Keratinocyte (primary cell): ENCODE measurements around the gene CLRN3. TPM values are rescaled to one million over a fixed set of nuclear protein-coding genes. Genes with fewer than 3 reads are reported as not detected.

Experiments used
- DNase-seq: peaks from one replicate; pipeline ENCODE4 v3.0.0-alpha.2; 2011; ENCODE audit warnings: low read depth, missing footprints, low spot score
- FAIRE-seq: peaks from 2 replicates; lab custom pipeline; 2011; peaks lifted over from hg19 to GRCh38; lab: Jason Lieb, UNC
- H2AFZ ChIP-seq: 2 replicates; pipeline ENCODE4 v1.6.0; 2012; ENCODE audit warnings: low read length, control low read depth, inconsistent platforms; ENCODE audit not compliant: control insufficient read depth
- H3K27ac ChIP-seq: 2 replicates; pipeline ENCODE4 v1.5.1; 2011; ENCODE audit warnings: low read length; ENCODE audit not compliant: control insufficient read depth, insufficient read depth
- H3K27me3 ChIP-seq: 3 replicates; pipeline ENCODE4 v1.6.0; 2011; ENCODE audit warnings: low read length; ENCODE audit not compliant: control insufficient read depth, insufficient read depth; ENCODE audit errors: extremely low read depth
- H3K36me3 ChIP-seq, 2 experiments: 2 replicates in 1 of 2; 3 replicates in 1 of 2; pipeline ENCODE4 v1.5.1; 2011; ENCODE audit warnings: low read length in 2 of 2, mild to moderate bottlenecking in 1 of 2; ENCODE audit not compliant: control insufficient read depth in 2 of 2, insufficient read depth in 2 of 2; ENCODE audit errors: extremely low read depth in 1 of 2
- H3K4me1 ChIP-seq: 3 replicates; pipeline ENCODE4 v1.5.1; 2011; ENCODE audit warnings: low read length; ENCODE audit not compliant: control insufficient read depth, insufficient read depth; ENCODE audit errors: extremely low read depth
- H3K4me2 ChIP-seq: 3 replicates; pipeline ENCODE4 v1.6.0; 2011; ENCODE audit warnings: low read depth, low read length; ENCODE audit not compliant: control insufficient read depth, insufficient read depth; ENCODE audit errors: extremely low read depth
- H3K4me3 ChIP-seq, 3 experiments: fragments of 200-600 bp in 1 of 3; sonication (generic) in 1 of 3; 2 replicates in 2 of 3; 3 replicates in 1 of 3; pipeline ENCODE4 v1.5.1; 2011 to 2016; ENCODE audit warnings: low read length in 3 of 3, mild to moderate bottlenecking in 3 of 3, control low read depth in 2 of 3, inconsistent platforms in 1 of 3, low read depth in 1 of 3, mixed read lengths in 1 of 3, mixed run types in 1 of 3, moderate library complexity in 1 of 3; ENCODE audit not compliant: control insufficient read depth in 2 of 3, insufficient read depth in 2 of 3; ENCODE audit errors: extremely low read depth in 1 of 3
- H3K79me2 ChIP-seq: 2 replicates; pipeline ENCODE4 v1.6.0; 2012; ENCODE audit warnings: low read length; ENCODE audit not compliant: control insufficient read depth, insufficient read depth
- H3K9ac ChIP-seq: 3 replicates; pipeline ENCODE4 v1.6.0; 2011; ENCODE audit warnings: low read length; ENCODE audit not compliant: control insufficient read depth, insufficient read depth; ENCODE audit errors: extremely low read depth
- H3K9me1 ChIP-seq: 3 replicates; pipeline ENCODE4 v1.6.0; 2011; ENCODE audit warnings: low read length; ENCODE audit not compliant: control insufficient read depth, insufficient read depth; ENCODE audit errors: extremely low read depth
- H3K9me3 ChIP-seq: 2 replicates; pipeline ENCODE4 v1.5.1; 2012; ENCODE audit warnings: low read depth, low read length; ENCODE audit not compliant: control insufficient read depth
- H4K20me1 ChIP-seq: 3 replicates; pipeline ENCODE4 v1.6.0; 2011; ENCODE audit warnings: low read length; ENCODE audit not compliant: control insufficient read depth, insufficient read depth; ENCODE audit errors: extremely low read depth
- CTCF ChIP-seq, 3 experiments: IDR thresholded peaks in 1 of 3; conservative IDR thresholded peaks in 1 of 3; optimal IDR thresholded peaks in 1 of 3; 2 replicates in 2 of 3; 3 replicates in 1 of 3; pipeline versions ENCODE3 to v1.5.1; 2011; ENCODE audit warnings: low read length in 3 of 3, mild to moderate bottlenecking in 3 of 3, moderate library complexity in 2 of 3, control low read depth in 1 of 3, inconsistent platforms in 1 of 3; ENCODE audit not compliant: insufficient read depth in 2 of 3; ENCODE audit errors: extremely low read depth in 1 of 3
- EZH2 ChIP-seq: IDR thresholded peaks from one replicate; pipeline ENCODE4 v1.6.1; 2012; ENCODE audit warnings: inconsistent platforms, mild to moderate bottlenecking, low read length, moderate library complexity
- dilution Hi-C: fragments of 300-500 bp; cut with MboI; formaldehyde crosslinking; loops from one replicate; pipeline ENCODE4 v1.7.0; 2020; ENCODE audit warnings: low sequenced_read_pairs; ENCODE audit not compliant: extremely low pct_ligation_motif_present
- polyA minus RNA-seq, 3 experiments: library from RNA; depleted of rRNA, polyadenylated mRNA; stranded (reverse); fragments of >200 nt; gene quantifications; 1 replicate in 1 of 3; 2 replicates in 1 of 3; 3 replicates in 1 of 3; pipeline ENCODE4 v1.2.3, GENCODE V29; 2011
- polyA plus RNA-seq, 5 experiments: library from polyadenylated mRNA; depleted of rRNA in 3 of 5; stranded (reverse) in 3 of 5; stranded (forward) in 1 of 5; unstranded in 1 of 5; fragments of >200 nt; gene quantifications; 1 replicate in 1 of 5; 2 replicates in 3 of 5; 3 replicates in 1 of 5; pipeline versions ENCODE4 v1.2.1 to v1.2.3, GENCODE V29; 2011 to 2012; ENCODE audit warnings: missing spikeins in 2 of 5, low read depth in 1 of 5, low replicate concordance in 1 of 5

Gene CLRN3
- polyA plus RNA-seq (not detected in 3 replicates), polyA minus RNA-seq (not detected in 3 replicates)
- not detected for polyA plus RNA-seq (2011; ENCODE audit: low read depth)
- not detected in 2 replicates for polyA plus RNA-seq (2011; cell fraction: cytosol; rRNA removed)
- polyA plus RNA-seq (2011; cell fraction: nucleus; rRNA removed): not detected in 2 replicates
- polyA plus RNA-seq (2012; ENCODE audit: low replicate concordance): not detected in 2 replicates
- polyA minus RNA-seq (2011; cell fraction: cytosol; rRNA and poly(A)+ RNA removed): not detected
- polyA minus RNA-seq (2011; cell fraction: nucleus; rRNA and poly(A)+ RNA removed): not detected in 2 replicates

DNA sequence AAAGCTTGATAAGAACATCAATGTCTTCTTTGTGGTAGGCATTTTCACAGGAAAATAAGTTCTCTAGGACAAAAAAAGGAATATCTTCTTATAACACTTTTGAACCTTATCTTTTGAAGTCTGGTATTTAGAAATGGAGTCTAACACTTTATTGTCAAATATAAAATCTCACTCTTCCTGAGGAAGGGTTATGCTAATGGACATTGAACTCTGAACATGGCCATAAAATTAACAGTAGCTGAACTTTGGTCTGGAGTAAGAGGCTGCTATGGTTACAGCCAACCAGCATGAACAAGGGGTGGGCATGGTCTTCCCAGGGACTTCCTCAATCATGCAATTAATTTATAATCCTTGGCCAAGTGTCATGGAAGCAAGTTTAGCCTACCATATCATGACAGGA lies at the start of gene CLRN3:
Gene CLRN3, minus strand, starts transcription at position 199 of the 400 bp plus-strand sequence. Its CDS starts 157 bp downstream, at position 42.
- H3K27ac ChIP-seq: no peak within 1 kb of the TSS
- dilution Hi-C loops: no loop called here

DNA sequence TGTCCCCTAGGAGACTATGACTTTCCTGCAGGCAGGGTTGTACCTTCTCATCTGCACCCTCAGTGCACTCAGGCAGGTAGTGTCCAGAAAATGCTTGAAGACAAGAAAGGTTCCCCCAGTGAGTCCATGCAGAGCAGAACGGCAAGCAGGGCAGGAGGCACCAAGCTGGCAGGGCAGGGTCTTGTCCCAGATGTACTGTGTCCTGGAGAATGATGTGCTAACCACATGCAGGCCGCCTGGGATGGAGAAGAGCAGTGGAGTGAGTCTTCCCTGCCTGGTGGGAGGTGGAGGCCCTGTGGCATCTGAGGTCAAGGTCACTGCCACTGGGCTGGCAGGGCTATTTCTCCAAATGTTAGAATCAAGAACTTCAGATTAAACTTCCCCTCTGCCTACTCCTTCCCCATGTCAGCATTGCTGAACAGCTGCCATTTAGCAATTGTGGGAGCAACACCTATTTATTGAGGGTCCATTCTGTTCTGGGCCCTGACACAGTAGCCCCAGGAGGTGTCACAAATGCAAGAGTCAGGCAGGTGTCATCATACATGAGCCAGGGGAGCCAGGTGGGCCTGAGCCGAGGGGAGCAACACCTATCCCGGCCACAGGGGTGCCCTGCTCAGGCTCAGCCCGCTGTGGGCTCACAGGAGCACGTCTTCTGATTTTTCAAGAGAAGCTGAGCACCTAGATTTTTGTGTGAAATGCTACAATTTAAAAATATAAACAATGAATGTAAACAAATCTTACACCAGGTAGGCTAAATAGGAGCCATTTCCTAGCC lies 48.3 kb upstream of the CLRN3 start:
- Histone ChIP-seq H3K79me2 (no peaks in the 10 kb centered on the region), H3K4me1 (peaks cover 19% of the 10 kb centered on the region), H3K9ac (no peak overlapping the region), H3K4me3 (no peak overlapping the region), H3K4me2 (no peak overlapping the region), H3K27ac (no peak overlapping the region), H3K9me3 (peaks cover 10% of the 10 kb centered on the region), H3K36me3 (no peaks in the 10 kb centered on the region), H4K20me1 (no peaks in the 10 kb centered on the region), H3K9me1 (no peaks in the 10 kb centered on the region), H3K27me3 (no peaks in the 10 kb centered on the region), H2AFZ (no peak overlapping the region)
- no peak for TF ChIP-seq CTCF (optimal IDR thresholded peaks at IDR 0.05 in 1 of 3, IDR thresholded peaks at IDR 0.05 in 1 of 3, conservative IDR thresholded peaks at IDR 0.05 in 1 of 3; ENCODE audit: extremely low read depth in 1 of 3, insufficient read depth in 2 of 3, low read length in 3 of 3)
- no peak for TF ChIP-seq EZH2
- FAIRE-seq (no peak), DNase-seq (no peak)
- dilution Hi-C loops: no loop called here

More for the DNA sequence above, at the start of gene CLRN3:
- Histone ChIP-seq H3K9ac (no peak within 1 kb of the TSS), H3K36me3 (no peaks in the 10 kb centered on the region), H4K20me1 (no peaks in the 10 kb centered on the region), H2AFZ (no peak within 1 kb of the TSS), H3K4me2 (no peak within 1 kb of the TSS), H3K9me1 (no peaks in the 10 kb centered on the region), H3K4me1 (no peaks in the 10 kb centered on the region), H3K27me3 (peaks cover 8% of the 10 kb centered on the region), H3K9me3 (no peaks in the 10 kb centered on the region), H3K79me2 (no peaks in the 10 kb centered on the region), H3K4me3 (no peak within 1 kb of the TSS)
- DNase-seq (no peak), FAIRE-seq (no peak)
- TF ChIP-seq EZH2 (no peak), CTCF (optimal IDR thresholded peaks at IDR 0.05 in 1 of 3, IDR thresholded peaks at IDR 0.05 in 1 of 3, conservative IDR thresholded peaks at IDR 0.05 in 1 of 3; ENCODE audit: extremely low read depth in 1 of 3, insufficient read depth in 2 of 3, low read length in 3 of 3) (no peak)
